Motor neuron (in vitro differentiated cells): ENCODE measurements around the gene DENND1A. TPM values are rescaled to one million over a fixed set of nuclear protein-coding genes. Genes with fewer than 3 reads are reported as not detected.

Experiments
- ATAC-seq, 8 experiments: fragments of 200-7000 bp; cut with Tn5 transposase; replicated peaks in 6 of 8; 2 replicates each; pipeline ENCODE4 v1.8.0; 2021; ENCODE audit warnings: mild to moderate bottlenecking in 8 of 8, moderate library complexity in 8 of 8
- H3K27ac ChIP-seq, 2 donors: fragments of 250-450 bp; sonication (Bioruptor Pico); 2 replicates each; pipeline ENCODE4 v1.9.0; 2021; ENCODE audit warnings: antibody characterized with exemption in 2 of 2, mild to moderate bottlenecking in 2 of 2, moderate library complexity in 1 of 2
- H3K4me1 ChIP-seq, 2 donors: fragments of 250-450 bp; sonication (Bioruptor Pico); replicated peaks in 1 of 2; 2 replicates each; pipeline ENCODE4 v1.6.1; 2021; ENCODE audit warnings: antibody characterized with exemption in 2 of 2, mild to moderate bottlenecking in 2 of 2, moderate library complexity in 1 of 2
- H3K4me3 ChIP-seq, 5 donors: fragments of 250-450 bp; sonication (Bioruptor Pico); 2 replicates each; pipeline ENCODE4 v1.9.0; 2021; ENCODE audit warnings: antibody characterized with exemption in 5 of 5, mild to moderate bottlenecking in 5 of 5, moderate library complexity in 4 of 5
- WGBS, 10 experiments: fragments of 450-650 bp; shearing (Covaris generic); methylation state at CpG; one replicate each; pipeline ENCODE4 v1.0.0; 2022; 5-methylcytosine and 5-hydroxymethylcytosine counted together
- in situ Hi-C, 9 experiments: fragments of 400-800 bp; cut with MboI; loops; one replicate each; pipeline ENCODE4 v1.15.0; 2021; ENCODE audit warnings: low sequenced_read_pairs in 9 of 9, low pct_unique_long_range_greater_than_20kb in 2 of 9; ENCODE audit not compliant: unreplicated experiment in 9 of 9
- total RNA-seq, 8 experiments: library from RNA; unstranded; fragments of 300-600 nt; gene quantifications; 2 replicates each; pipeline versions ENCODE4 v1.2.3 to v1.2.4, GENCODE V29; 2022

DENND1A gene
- total RNA-seq, 8 experiments from 2014 or later = 9.2 to 27.8 (median 13.8) TPM

GRCh38 chr9:123660691-123661466 lies 269.0 kb downstream of the DENND1A start:
- H3K4me1 ChIP-seq = no peaks in the 10 kb centered on the region
- ATAC-seq = no peak
- WGBS, 10 experiments = 29 to 84% (median 72%) methylated on average over 2 to 8 of the region's 9 CpGs
- in situ Hi-C loops = no loop called here
- no peak overlapping the region for H3K27ac ChIP-seq
- H3K4me3 ChIP-seq = no peak overlapping the region

GRCh38 chr9:123659358-123659757 lies 270.6 kb downstream of the DENND1A start:
- in situ Hi-C loops = no loop called here
- no peak overlapping the region for H3K4me3 ChIP-seq
- WGBS, 10 experiments = 80 to 100% (median 100%) methylated on average over 1 of the region's 1 CpG; no CpG with 5 or more reads in 3 of the 10 experiments
- ATAC-seq = peak in 1 of 8 experiments; percentile 35
- H3K4me1 ChIP-seq = no peaks in the 10 kb centered on the region
- no peak overlapping the region for H3K27ac ChIP-seq

GRCh38 chr9:123658792-123659191 lies 271.1 kb downstream of the DENND1A start:
- WGBS, 10 experiments = 40 to 100% (median 75%) methylated on average over 1 to 3 of the region's 3 CpGs; no CpG with 5 or more reads in 2 of the 10 experiments
- Histone ChIP-seq H3K4me1 (no peaks in the 10 kb centered on the region), H3K27ac (no peak overlapping the region), H3K4me3 (no peak overlapping the region)
- no peak for ATAC-seq
- in situ Hi-C loops = no loop called here

- ATAC-seq = no peak
- no peak overlapping the region for H3K4me3 ChIP-seq
- H3K4me1 ChIP-seq = no peaks in the 10 kb centered on the region
- 45 to 100% (median 75%) methylated on average over 2 to 4 of the region's 4 CpGs for WGBS, 10 experiments
- H3K27ac ChIP-seq = no peak overlapping the region
- in situ Hi-C loops = no loop called here
Measured at GRCh38 chr9:123657941-123658340, 272.0 kb downstream of the DENND1A start.

GRCh38 chr9:123657099-123657498 lies 272.8 kb downstream of the DENND1A start:
- no peak for ATAC-seq
- Histone ChIP-seq H3K4me3 (no peak overlapping the region), H3K27ac (no peak overlapping the region), H3K4me1 (no peaks in the 10 kb centered on the region)
- 74 to 100% (median 79%) methylated on average over 1 to 3 of the region's 7 CpGs; no CpG with 5 or more reads in 6 of the 10 experiments for WGBS, 10 experiments
- in situ Hi-C loops = no loop called here

GRCh38 chr9:123656565-123656964 lies 273.4 kb downstream of the DENND1A start:
- 50 to 100% (median 100%) methylated on average over 1 of the region's 1 CpG; no CpG with 5 or more reads in 2 of the 10 experiments for WGBS, 10 experiments
- in situ Hi-C loops = no loop called here
- Histone ChIP-seq H3K4me3 (no peak overlapping the region), H3K4me1 (no peaks in the 10 kb centered on the region), H3K27ac (no peak overlapping the region)
- no peak for ATAC-seq

GRCh38 chr9:123655681-123656423 lies 274.1 kb downstream of the DENND1A start:
- ATAC-seq = no peak
- no peaks in the 10 kb centered on the region for H3K4me1 ChIP-seq
- WGBS, 10 experiments = 80 to 100% (median 97%) methylated on average over 1 to 4 of the region's 9 CpGs; no CpG with 5 or more reads in 5 of the 10 experiments
- in situ Hi-C loops = no loop called here
- H3K27ac ChIP-seq = no peak overlapping the region
- no peak overlapping the region for H3K4me3 ChIP-seq

- in situ Hi-C loops = no loop called here
- 83 to 100% (median 93%) methylated on average over 2 to 9 of the region's 12 CpGs; no CpG with 5 or more reads in 2 of the 10 experiments for WGBS, 10 experiments
- H3K4me3 ChIP-seq = no peak overlapping the region
- no peak for ATAC-seq
- no peak overlapping the region for H3K27ac ChIP-seq
- no peaks in the 10 kb centered on the region for H3K4me1 ChIP-seq
Measured at GRCh38 chr9:123654994-123655637, 274.8 kb downstream of the DENND1A start.

GRCh38 chr9:123654218-123654993 lies 275.5 kb downstream of the DENND1A start:
- no peak for ATAC-seq
- Histone ChIP-seq H3K4me1 (no peaks in the 10 kb centered on the region), H3K4me3 (no peak overlapping the region), H3K27ac (no peak overlapping the region)
- in situ Hi-C loops = no loop called here
- WGBS, 10 experiments = 72 to 100% (median 91%) methylated on average over 1 to 6 of the region's 13 CpGs

GRCh38 chr9:123652416-123652815 lies 277.5 kb downstream of the DENND1A start:
- Histone ChIP-seq H3K4me1 (no peaks in the 10 kb centered on the region), H3K4me3 (no peak overlapping the region), H3K27ac (no peak overlapping the region)
- 50 to 100% (median 83%) methylated on average over 1 to 6 of the region's 7 CpGs; no CpG with 5 or more reads in 1 of the 10 experiments for WGBS, 10 experiments
- in situ Hi-C loops = no loop called here
- ATAC-seq = no peak

- WGBS, 10 experiments = 78 to 100% (median 92%) methylated on average over 2 to 5 of the region's 5 CpGs; no CpG with 5 or more reads in 1 of the 10 experiments
- no peak for ATAC-seq
- H3K4me1 ChIP-seq = no peaks in the 10 kb centered on the region
- no peak overlapping the region for H3K4me3 ChIP-seq
- in situ Hi-C loops = no loop called here
- no peak overlapping the region for H3K27ac ChIP-seq
Measured at GRCh38 chr9:123651871-123652270, 278.1 kb downstream of the DENND1A start.

- no peak overlapping the region for H3K4me3 ChIP-seq
- no peak overlapping the region for H3K27ac ChIP-seq
- ATAC-seq = no peak
- in situ Hi-C loops = no loop called here
- 77 to 100% (median 98%) methylated on average over 1 to 8 of the region's 8 CpGs; no CpG with 5 or more reads in 2 of the 10 experiments for WGBS, 10 experiments
- no peaks in the 10 kb centered on the region for H3K4me1 ChIP-seq
Measured at GRCh38 chr9:123651273-123651672, 278.7 kb downstream of the DENND1A start.
